ENCODE data around the gene NKX2-1. TPM values are rescaled to one million over a fixed set of nuclear protein-coding genes. Genes with fewer than 3 reads are reported as not detected.
"Not testable (repeated sequence)": the region's sequence is repeated elsewhere in the genome, so short reads cannot be mapped to it uniquely, and the experiment has no call there.

NKX2-1 gene
- total RNA-seq, 1 donor from 2014 or later, result not detected

- Mint-ChIP-seq H3K4me1 (ENCODE audit: low read depth, unreplicated experiment) (no peaks in the 10 kb centered on the region), H3K36me3 (ENCODE audit: unreplicated experiment) (no peaks in the 10 kb centered on the region), H3K27me3 (ENCODE audit: unreplicated experiment) (peaks cover 2% of the 10 kb centered on the region), H3K9me3 (ENCODE audit: unreplicated experiment) (no peaks in the 10 kb centered on the region), H3K27ac (ENCODE audit: unreplicated experiment) (no peak overlapping the region), H3K4me3 (ENCODE audit: unreplicated experiment) (no peak overlapping the region)
- DNase-seq, result no peak
- no peak for TF ChIP-seq CTCF (IDR thresholded peaks at IDR 0.05; ENCODE audit: partially characterized antibody, unreplicated experiment)
Measured at GRCh38 chr14:36479344-36479743, 40.7 kb downstream of the NKX2-1 start.

- no peaks in the 10 kb centered on the region for H3K36me3 Mint-ChIP-seq (ENCODE audit: unreplicated experiment)
- no peaks in the 10 kb centered on the region for H3K4me1 Mint-ChIP-seq (ENCODE audit: low read depth, unreplicated experiment)
- no peak overlapping the region for H3K27ac Mint-ChIP-seq (ENCODE audit: unreplicated experiment)
- H3K27me3 Mint-ChIP-seq (ENCODE audit: unreplicated experiment), result peaks cover 2% of the 10 kb centered on the region
- no peaks in the 10 kb centered on the region for H3K9me3 Mint-ChIP-seq (ENCODE audit: unreplicated experiment)
- no peak for TF ChIP-seq CTCF (IDR thresholded peaks at IDR 0.05; ENCODE audit: partially characterized antibody, unreplicated experiment)
- DNase-seq, result no peak
- H3K4me3 Mint-ChIP-seq (ENCODE audit: unreplicated experiment), result no peak overlapping the region
Measured at GRCh38 chr14:36478782-36479181, 41.2 kb downstream of the NKX2-1 start.

- TF ChIP-seq CTCF (IDR thresholded peaks at IDR 0.05; ENCODE audit: partially characterized antibody, unreplicated experiment), result no peak
- Mint-ChIP-seq H3K9me3 (ENCODE audit: unreplicated experiment) (peaks cover 1% of the 10 kb centered on the region), H3K27me3 (ENCODE audit: unreplicated experiment) (peaks cover 2% of the 10 kb centered on the region), H3K4me1 (ENCODE audit: low read depth, unreplicated experiment) (no peaks in the 10 kb centered on the region), H3K36me3 (ENCODE audit: unreplicated experiment) (no peaks in the 10 kb centered on the region), H3K4me3 (ENCODE audit: unreplicated experiment) (no peak overlapping the region), H3K27ac (ENCODE audit: unreplicated experiment) (no peak overlapping the region)
- DNase-seq, result no peak
Measured at GRCh38 chr14:36477266-36477665, 42.8 kb downstream of the NKX2-1 start.

- not testable (repeated sequence) for H3K9me3 Mint-ChIP-seq (ENCODE audit: unreplicated experiment); H3K27ac Mint-ChIP-seq (ENCODE audit: unreplicated experiment); H3K4me3 Mint-ChIP-seq (ENCODE audit: unreplicated experiment); H3K4me1 Mint-ChIP-seq (ENCODE audit: low read depth, unreplicated experiment); DNase-seq; H3K27me3 Mint-ChIP-seq (ENCODE audit: unreplicated experiment); H3K36me3 Mint-ChIP-seq (ENCODE audit: unreplicated experiment)
Measured at GRCh38 chr14:36476061-36476460, 44.0 kb downstream of the NKX2-1 start.

GRCh38 chr14:36474593-36474992, 45.4 kb downstream of the NKX2-1 start:
- Mint-ChIP-seq H3K9me3 (ENCODE audit: unreplicated experiment) (peaks cover 2% of the 10 kb centered on the region), H3K27me3 (ENCODE audit: unreplicated experiment) (no peaks in the 10 kb centered on the region)

More at GRCh38 chr14:36474593-36474992, 45.4 kb downstream of the NKX2-1 start:
- TF ChIP-seq CTCF (IDR thresholded peaks at IDR 0.05; ENCODE audit: partially characterized antibody, unreplicated experiment), result no peak
- Mint-ChIP-seq H3K4me1 (ENCODE audit: low read depth, unreplicated experiment) (no peaks in the 10 kb centered on the region), H3K27ac (ENCODE audit: unreplicated experiment) (no peak overlapping the region), H3K4me3 (ENCODE audit: unreplicated experiment) (no peak overlapping the region), H3K36me3 (ENCODE audit: unreplicated experiment) (no peaks in the 10 kb centered on the region)
- no peak for DNase-seq

All from glutamatergic neuron (in vitro differentiated cells).